ENCODE measurements around the gene PRSS8.
"Not testable (repeated sequence)": the region's sequence is repeated elsewhere in the genome, so short reads cannot be mapped to it uniquely, and the experiment has no call there.

PRSS8 gene

DNA sequence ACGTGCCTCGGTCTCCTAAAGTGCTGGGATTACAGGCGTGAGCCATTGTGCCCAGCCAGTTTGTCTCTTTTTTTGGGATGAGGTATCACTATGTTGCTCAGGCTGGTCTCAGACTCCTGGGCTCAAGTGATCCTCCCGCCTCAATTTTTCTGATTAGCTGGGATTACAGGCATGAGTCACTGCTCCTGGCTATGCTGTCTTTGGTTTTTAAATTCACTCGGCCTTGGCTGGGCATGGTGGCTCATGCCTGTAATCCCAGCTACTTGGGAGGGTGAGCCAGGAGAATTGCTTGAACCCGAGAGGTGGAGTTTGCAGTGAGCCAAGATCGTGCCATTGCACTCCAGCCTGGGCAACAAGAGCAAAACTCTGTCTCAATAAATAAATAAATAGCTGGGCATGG is 8.9 kb upstream of the PRSS8 start:
- not testable (repeated sequence) for DNase-seq (ENCODE audit: low spot score)

DNA sequence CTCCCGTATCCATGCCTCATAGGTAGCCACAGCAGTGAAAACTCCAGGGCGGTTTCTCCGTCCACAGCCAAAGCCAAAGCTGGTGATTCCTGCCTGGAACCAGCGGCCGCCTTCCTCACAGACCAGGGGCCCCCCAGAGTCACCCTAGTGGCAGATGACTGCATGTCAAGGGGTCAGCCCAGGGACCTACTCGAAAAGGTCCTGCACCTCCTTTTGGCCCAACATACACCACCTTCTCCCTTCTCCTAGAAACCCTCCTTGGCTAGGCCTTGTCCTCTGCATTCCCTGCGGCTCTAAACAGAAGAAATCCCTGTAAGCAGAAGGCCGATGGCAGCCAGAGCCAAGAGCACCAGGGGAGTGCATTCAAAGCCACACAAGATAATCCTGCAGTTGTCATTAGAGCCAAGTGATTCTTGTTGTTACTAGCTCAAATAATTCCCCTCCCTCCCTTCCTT is 8.2 kb upstream of the PRSS8 start:
- DNase-seq (ENCODE audit: low spot score) = no peak

GRCh38 chr16:31143011-31143693 is 7.6 kb upstream of the PRSS8 start:
- DNase-seq (ENCODE audit: low spot score) = no peak

DNA sequence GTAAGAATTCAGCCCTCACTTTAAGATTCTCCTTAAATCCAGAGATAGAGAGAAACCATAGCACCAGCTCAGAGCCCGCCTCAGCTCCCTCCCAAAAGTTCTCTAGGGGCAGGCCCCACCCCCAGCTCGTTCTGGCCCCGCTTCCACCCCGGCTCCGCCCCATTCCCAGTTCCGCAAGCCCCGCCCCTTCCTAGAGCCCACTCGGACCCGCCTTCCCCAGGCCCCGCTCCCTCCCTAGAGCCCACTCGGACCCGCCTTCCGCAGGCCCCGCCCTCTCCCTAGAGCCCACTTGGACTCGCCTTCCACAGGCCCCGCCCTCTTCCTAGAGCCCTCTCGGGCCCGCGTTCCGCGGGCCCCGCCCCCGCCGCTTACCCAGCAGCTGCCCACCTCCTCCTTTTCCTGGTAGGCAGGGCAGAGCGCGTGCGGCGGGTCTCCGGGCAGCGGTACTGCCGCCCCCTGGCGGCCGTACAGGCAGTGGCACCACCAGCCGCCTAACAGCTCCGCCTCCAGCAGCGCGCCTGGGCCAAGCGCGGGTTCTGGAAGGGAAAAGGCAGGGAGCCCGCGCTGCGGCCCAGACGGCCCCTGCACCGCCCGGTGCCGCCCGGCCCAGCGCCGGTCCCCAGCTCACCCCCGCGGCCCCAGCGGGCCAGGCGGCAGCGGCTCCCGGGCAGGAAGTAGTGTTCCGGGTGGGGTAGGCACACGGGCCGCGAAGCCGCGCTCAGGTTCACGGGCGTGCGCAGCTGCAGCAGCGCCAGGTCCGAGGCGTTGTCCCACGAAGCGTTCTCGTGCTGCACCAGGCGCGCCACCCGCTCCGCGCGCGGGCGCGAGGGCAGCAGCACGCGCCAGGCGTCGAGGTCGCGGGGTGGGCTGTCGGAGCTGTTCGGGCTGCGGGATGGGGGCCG is 6.8 kb upstream of the PRSS8 start:
- DNase-seq (ENCODE audit: low spot score) = peak; percentile 100

DNA sequence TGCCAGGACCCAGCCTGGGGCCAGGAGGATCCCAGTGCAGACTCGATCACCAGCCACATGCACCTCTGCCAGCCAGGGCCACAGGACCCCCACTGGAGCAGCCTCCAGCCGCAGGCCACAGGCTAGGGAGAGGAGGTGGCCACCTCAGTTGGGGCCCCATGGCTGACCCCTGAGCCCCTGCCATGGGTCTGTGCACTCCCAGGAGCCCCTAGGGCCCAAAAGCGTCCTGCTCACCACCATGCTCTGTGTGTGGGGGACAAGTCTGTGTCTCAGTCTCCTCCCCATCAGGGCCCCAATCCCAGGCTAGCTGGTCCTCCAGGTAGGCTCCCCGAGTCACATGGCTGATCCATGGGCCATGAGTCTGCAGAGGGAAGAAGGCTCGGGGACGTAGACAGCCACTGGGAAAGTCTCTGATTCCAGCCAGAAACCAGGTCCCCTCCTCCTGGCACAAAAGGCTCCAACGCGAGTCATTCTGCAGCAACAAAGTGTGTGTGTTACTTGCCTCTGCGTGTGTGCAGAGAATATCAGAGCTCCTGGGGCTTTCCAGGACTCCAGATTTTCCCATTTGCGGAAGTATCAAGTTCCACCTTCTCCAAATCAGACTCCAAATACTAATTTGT is 6.1 kb upstream of the PRSS8 start:
- no peak for DNase-seq (ENCODE audit: low spot score)

GRCh38 chr16:31141071-31141469 is 5.5 kb upstream of the PRSS8 start:
- DNase-seq (ENCODE audit: low spot score) = not testable (repeated sequence)

GRCh38 chr16:31138621-31139578 is 3.4 kb upstream of the PRSS8 start:
- no peak for DNase-seq (ENCODE audit: low spot score)

DNA sequence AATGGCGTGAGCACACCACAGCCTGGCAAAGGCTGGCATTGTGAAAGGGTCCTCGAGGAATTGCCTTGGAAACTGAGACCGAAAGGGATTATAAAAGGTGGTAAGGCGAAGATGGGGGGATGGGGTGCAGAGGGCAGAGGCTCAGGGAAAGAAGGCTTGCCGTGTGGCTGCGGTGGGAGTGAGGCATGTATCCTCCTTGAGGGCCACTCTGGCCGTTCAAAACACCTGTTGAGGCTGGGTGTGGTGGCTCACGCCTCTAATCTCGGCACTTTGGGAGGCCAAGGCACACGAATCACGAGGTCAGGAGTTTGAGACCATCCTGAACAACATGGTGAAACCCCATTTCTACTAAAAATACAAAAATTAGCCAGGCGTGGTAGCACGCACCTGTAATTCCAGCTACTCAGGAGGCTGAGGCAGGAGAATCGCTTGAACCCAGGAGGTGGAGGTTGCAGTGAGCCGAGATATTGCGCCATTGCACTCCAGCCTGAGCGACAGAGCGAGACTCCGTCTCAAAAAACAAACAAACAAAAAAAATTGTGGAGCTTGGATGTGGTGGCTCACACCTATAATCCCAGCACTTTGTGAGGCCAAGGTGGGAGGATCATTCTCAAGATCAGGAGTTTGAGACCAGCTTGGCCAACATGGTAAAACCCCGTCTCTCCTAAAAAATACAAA is 1.4 kb upstream of the PRSS8 start:
- not testable (repeated sequence) for DNase-seq (ENCODE audit: low spot score)

- DNase-seq (ENCODE audit: low spot score) = no peak
Observed at GRCh38 chr16:31136287-31136662, 748 bp upstream of the PRSS8 start.

- no peak for DNase-seq (ENCODE audit: low spot score)
Observed at GRCh38 chr16:31134625-31135534, 647 bp downstream of the PRSS8 start.

GRCh38 chr16:31134091-31134571 is 1.4 kb downstream of the PRSS8 start:
- DNase-seq (ENCODE audit: low spot score) = peak; percentile 35

DNA sequence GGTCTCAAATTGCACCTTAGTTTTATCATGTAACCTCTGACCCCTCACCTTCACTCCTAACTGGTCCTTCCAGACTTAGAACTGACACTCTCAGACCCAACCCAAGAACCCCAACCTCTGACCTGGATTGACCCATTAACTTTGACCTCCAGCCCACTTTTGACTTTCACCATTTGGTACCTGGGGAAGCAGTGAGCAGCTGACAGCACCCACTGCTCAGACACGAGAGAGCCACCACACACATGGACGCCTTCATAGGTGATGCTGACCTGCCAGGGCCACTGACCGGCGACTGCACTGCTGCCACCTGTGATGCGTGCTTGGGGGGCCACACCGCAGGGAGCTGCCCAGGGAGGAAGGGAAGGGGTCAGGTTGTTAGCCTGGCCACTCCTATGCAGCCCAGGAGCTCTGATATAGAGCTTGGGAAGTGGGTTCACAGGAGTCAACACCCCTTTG is 2.5 kb downstream of the PRSS8 start:
- no peak for DNase-seq (ENCODE audit: low spot score)

GRCh38 chr16:31132303-31132979 is 3.1 kb downstream of the PRSS8 start:
- DNase-seq (ENCODE audit: low spot score) = no peak

DNA sequence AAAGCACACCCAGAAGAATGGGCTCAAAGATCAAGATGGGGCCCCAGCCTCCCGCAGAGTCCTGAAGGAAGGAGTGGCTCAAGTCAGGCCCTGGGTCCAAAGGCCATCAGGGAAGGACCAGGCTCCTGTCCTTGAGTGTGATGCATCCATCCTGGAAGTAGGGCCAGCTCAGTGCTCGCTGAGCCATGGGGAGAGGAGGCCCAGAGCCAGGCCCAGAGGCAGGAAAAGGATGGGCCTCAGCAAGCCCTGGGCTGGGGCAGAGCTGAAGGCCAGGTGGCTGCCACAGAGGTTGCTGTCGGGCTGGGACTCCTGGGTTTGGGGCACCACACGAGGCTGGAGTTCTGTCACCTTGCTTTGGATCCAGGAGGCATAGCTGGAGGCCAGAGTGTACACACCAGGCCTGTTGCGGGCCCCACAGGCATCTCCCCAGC is 3.7 kb downstream of the PRSS8 start:
- no peak for DNase-seq (ENCODE audit: low spot score)

DNA sequence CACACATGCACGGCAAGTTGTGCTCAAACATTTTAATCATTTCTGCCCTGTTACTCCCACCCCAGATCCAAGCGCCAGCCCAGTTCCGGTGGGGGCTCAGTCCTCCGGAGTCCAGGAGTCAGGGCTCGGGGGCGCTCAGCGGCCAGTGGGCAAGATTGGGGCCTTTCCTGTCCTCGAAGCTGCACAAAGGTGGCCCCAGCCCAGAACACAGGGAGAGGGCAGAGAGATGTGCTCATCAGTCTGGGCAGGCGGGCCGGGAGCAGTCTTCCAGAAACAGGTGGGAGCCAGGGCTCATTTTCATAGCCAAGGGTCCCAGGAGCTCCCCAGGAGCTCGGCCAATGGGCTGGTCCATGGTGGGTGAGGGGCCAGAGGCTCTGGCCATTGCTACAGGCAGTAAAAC is 4.1 kb downstream of the PRSS8 start:
- DNase-seq (ENCODE audit: low spot score) = no peak

GRCh38 chr16:31130899-31131298 is 4.6 kb downstream of the PRSS8 start:
- no peak for DNase-seq (ENCODE audit: low spot score)

DNA sequence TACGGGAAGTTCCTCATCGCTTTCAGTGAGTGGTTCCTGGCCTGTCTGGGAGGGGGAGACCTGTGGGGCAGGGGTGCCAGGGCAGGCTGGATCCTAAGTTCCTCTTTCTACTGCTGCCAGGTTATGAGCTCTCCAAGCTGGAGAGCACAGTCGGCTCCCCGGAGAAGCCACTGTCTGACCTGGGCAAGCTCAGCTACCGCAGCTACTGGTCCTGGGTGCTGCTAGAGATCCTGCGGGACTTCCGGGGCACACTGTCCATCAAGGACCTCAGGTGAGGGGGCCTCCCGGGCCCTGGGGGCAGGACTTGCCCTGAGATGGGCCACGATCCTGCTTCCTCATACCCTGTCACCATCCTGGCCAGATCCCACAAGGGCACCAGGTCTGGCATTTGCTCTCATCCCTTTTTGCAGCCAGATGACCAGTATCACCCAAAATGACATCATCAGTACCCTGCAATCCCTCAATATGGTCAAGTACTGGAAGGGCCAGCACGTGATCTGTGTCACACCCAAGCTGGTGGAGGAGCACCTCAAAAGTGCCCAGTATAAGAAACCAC is 5.1 kb downstream of the PRSS8 start:
- DNase-seq (ENCODE audit: low spot score) = no peak

GRCh38 chr16:31129568-31130335 is 5.8 kb downstream of the PRSS8 start:
- no peak for DNase-seq (ENCODE audit: low spot score)

Data from COLO829 (cell line).